Measurements from ENCODE around the gene CFHR3. TPM values are rescaled to one million over a fixed set of nuclear protein-coding genes. Genes with fewer than 3 reads are reported as not detected.

Gene CFHR3
- total RNA-seq (ENCODE audit: low replicate concordance): not detected in 2 replicates

- no peak for DNase-seq (ENCODE audit: low read depth)
- H3K4me3 ChIP-seq (ENCODE audit: low read depth, low read length): no peak within 1 kb of the TSS
- TF ChIP-seq, protein P1, sequence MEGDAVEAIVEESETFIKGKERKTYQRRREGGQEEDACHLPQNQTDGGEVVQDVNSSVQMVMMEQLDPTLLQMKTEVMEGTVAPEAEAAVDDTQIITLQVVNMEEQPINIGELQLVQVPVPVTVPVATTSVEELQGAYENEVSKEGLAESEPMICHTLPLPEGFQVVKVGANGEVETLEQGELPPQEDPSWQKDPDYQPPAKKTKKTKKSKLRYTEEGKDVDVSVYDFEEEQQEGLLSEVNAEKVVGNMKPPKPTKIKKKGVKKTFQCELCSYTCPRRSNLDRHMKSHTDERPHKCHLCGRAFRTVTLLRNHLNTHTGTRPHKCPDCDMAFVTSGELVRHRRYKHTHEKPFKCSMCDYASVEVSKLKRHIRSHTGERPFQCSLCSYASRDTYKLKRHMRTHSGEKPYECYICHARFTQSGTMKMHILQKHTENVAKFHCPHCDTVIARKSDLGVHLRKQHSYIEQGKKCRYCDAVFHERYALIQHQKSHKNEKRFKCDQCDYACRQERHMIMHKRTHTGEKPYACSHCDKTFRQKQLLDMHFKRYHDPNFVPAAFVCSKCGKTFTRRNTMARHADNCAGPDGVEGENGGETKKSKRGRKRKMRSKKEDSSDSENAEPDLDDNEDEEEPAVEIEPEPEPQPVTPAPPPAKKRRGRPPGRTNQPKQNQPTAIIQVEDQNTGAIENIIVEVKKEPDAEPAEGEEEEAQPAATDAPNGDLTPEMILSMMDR (IDR thresholded peaks at IDR 0.05; ENCODE audit: insufficient read depth, low read length): no peak
Observed at GRCh38 chr1:196774603-196775002, at the start of gene CFHR3. TSS of gene CFHR3 (plus strand) at chr1:196774840. CDS start at chr1:196774887, 47 bp downstream.

- H3K4me3 ChIP-seq (ENCODE audit: low read depth, low read length): no peak overlapping the region
- no peak for DNase-seq (ENCODE audit: low read depth)
- TF ChIP-seq, protein P1 (IDR thresholded peaks at IDR 0.05; ENCODE audit: insufficient read depth, low read length): peak; percentile 19
Observed at GRCh38 chr1:196732526-196732925, 42.1 kb upstream of the CFHR3 start.

DNA sequence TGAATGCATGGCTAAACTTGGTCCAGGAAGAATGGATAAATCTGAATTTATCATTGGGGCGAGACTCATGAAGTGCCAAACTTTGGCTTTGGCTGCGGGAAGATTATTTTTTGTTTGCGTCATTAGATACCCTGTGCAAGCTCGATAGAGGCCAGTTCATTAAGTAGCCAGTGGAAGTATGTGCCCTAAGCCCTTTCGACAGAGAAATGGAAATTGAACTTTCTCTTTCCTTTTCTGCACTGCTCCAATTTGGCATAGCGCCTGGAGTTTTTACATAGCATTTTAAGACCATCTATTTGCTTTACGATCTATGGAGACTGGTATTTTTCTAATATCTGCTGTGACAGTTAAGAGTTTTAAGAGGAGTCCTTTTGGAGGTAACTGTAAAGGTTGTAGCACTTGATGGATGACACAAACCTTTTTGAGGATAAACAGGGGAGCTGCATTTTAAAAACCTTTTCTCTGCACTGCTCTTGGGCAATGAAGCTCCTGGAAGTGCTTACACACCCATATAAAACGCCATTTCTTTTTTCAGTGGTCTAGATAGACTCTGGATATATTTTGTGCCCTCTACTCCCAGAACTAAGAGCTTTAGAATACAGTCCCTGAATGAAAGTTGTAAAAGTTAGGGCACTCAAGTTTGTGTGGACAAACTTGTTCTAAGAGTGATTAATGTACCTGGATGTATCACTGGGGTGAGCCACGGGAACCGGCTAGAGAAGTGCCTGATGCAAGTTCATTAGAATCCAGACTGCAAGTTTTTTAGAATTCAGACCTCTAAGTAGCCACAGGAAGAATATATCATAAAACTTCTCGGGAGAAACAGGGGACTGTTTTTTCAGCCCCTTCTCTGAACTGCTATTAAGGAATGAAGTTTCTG lies 41.3 kb upstream of the CFHR3 start:
- DNase-seq (ENCODE audit: low read depth): peak; percentile 5
- no peak overlapping the region for H3K4me3 ChIP-seq (ENCODE audit: low read depth, low read length)
- TF ChIP-seq, protein P1 (IDR thresholded peaks at IDR 0.05; ENCODE audit: insufficient read depth, low read length): no peak

GRCh38 chr1:196734006-196734405 lies 40.6 kb upstream of the CFHR3 start:
- DNase-seq (ENCODE audit: low read depth): no peak
- TF ChIP-seq, protein P1 (IDR thresholded peaks at IDR 0.05; ENCODE audit: insufficient read depth, low read length): no peak
- no peak overlapping the region for H3K4me3 ChIP-seq (ENCODE audit: low read depth, low read length)

DNA sequence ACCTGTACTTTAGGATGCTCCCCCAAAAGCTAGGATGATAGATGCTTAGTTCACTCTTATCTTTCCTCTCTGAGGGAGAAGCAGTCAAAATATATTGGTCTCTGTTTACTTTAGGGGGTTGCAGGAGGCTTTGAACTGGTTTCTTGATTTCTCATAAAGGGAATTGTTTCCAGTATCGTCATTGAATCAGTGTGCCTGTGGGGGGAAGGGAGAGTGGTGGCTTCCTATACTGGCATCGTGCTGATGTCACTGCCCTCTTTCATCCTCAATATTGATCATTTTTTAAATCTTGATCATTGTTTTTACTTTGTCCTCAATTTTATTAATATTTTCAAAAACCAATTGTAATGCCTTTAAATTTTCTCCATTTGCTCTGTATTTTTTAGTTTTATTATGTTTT lies 40.2 kb upstream of the CFHR3 start:
- H3K4me3 ChIP-seq (ENCODE audit: low read depth, low read length): no peak overlapping the region
- DNase-seq (ENCODE audit: low read depth): no peak

GRCh38 chr1:196738730-196739129 lies 35.9 kb upstream of the CFHR3 start:
- DNase-seq (ENCODE audit: low read depth): no peak
- TF ChIP-seq, protein P1 (IDR thresholded peaks at IDR 0.05; ENCODE audit: insufficient read depth, low read length): no peak
- no peak overlapping the region for H3K4me3 ChIP-seq (ENCODE audit: low read depth, low read length)

More for the DNA sequence above, 40.2 kb upstream of the CFHR3 start:
- TF ChIP-seq, protein P1 (IDR thresholded peaks at IDR 0.05; ENCODE audit: insufficient read depth, low read length): no peak

Data from fibroblast of the aortic adventitia (primary cell).